ENCODE measurements around the gene TMCO6.

- TF ChIP-seq CTCF (IDR thresholded peaks at IDR 0.05) (no peak), POLR2A (IDR thresholded peaks at IDR 0.05) (no peak)
Measured at GRCh38 chr5:140637371-140638100, 1.7 kb upstream of the TMCO6 start.

Measured in lower leg skin (tissue), 3 donors.